KOPT-K1 (cell line): ENCODE measurements around the gene FAM184A.

Source experiments
- H3K27ac ChIP-seq: fragments of 200-600 bp; sonication (generic); 2 replicates; pipeline ENCODE4 v1.5.1; 2016; ENCODE audit warnings: antibody characterized with exemption, mild to moderate bottlenecking, low read depth, low read length; ENCODE audit not compliant: poor library complexity, severe bottlenecking
- H3K36me3 ChIP-seq: fragments of 200-600 bp; sonication (generic); 2 replicates; pipeline ENCODE4 v1.5.1; 2017; ENCODE audit warnings: antibody characterized with exemption, mild to moderate bottlenecking, low read length, moderate library complexity; ENCODE audit not compliant: insufficient read depth
- H3K9me3 ChIP-seq: fragments of 200-600 bp; sonication (generic); 2 replicates; pipeline ENCODE4 v1.5.1; 2017; ENCODE audit warnings: antibody characterized with exemption, low read length, mild to moderate bottlenecking; ENCODE audit not compliant: insufficient read depth, poor library complexity, severe bottlenecking

Gene FAM184A

DNA sequence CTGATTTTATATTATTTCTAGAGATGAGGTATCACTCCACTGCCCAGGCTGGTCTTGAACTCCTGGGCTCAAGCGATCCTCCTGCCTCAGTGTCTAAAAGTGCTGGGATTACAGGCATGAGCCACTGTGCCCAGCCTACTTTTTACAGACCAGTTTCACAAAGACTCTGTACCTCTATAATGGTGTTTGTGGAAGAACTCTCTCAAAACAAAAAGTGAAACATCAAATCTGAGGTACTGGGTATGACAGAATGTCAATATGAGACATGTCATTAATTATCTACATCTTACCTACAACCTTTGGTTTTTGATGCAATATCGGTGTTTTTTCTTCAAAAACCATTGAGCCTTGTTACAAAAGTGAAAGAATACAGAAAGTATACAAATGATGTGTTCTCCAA is 94.1 kb downstream of the FAM184A start:
- no peaks in the 10 kb centered on the region for H3K9me3 ChIP-seq

DNA sequence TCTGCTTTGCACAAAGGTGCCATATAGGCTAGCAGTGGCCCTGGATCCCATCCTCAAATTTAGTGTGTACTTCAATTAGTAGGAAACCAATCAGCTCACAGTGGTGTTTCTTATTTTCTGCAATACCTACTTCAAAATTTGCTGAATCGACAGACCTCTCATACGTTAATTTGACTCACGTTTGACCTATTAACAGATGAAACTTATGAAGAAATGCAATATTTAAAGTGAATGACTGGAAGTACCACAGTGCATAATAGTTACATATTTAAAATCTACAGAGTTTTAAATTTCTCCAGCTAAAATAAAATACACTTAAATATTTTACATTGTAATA is 95.9 kb downstream of the FAM184A start:
- H3K36me3 ChIP-seq = peaks cover 5% of the 10 kb centered on the region; the same call in 1 of the 2 replicates
- no peaks in the 10 kb centered on the region for H3K9me3 ChIP-seq
- no peak overlapping the region for H3K27ac ChIP-seq

More for the DNA sequence above, 94.1 kb downstream of the FAM184A start:
- Histone ChIP-seq H3K27ac (no peak overlapping the region), H3K36me3 (no peaks in the 10 kb centered on the region)

GRCh38 chr6:118981884-118982574 is 96.4 kb downstream of the FAM184A start:
- no peaks in the 10 kb centered on the region for H3K9me3 ChIP-seq
- no peak overlapping the region for H3K27ac ChIP-seq
- H3K36me3 ChIP-seq = peaks cover 5% of the 10 kb centered on the region; the same call in 1 of the 2 replicates

GRCh38 chr6:118980063-118980462 is 98.4 kb downstream of the FAM184A start:
- Histone ChIP-seq H3K9me3 (no peaks in the 10 kb centered on the region), H3K36me3 (peaks cover 5% of the 10 kb centered on the region; the same call in 1 of the 2 replicates), H3K27ac (no peak overlapping the region)

DNA sequence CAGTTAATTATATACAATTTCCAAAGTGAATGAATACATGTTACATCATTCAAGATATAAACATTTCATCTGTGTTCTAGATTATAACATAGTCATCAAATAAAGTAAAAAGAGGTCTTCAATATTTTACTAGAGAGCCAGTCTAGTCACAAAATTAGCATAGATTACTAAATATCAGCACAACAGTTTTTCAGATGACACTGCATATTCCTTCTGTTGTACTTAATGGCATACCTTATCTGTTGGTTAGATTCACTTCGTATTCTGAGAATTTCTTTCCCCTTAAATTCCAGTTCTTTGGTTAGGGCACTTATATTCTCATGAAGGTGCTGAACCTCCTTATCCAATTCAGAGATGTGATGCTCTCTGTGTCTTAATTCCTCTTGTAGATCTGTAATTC is 103.7 kb downstream of the FAM184A start:
- Histone ChIP-seq H3K9me3 (no peaks in the 10 kb centered on the region), H3K36me3 (peaks cover 5% of the 10 kb centered on the region; the same call in 1 of the 2 replicates), H3K27ac (no peak overlapping the region)

DNA sequence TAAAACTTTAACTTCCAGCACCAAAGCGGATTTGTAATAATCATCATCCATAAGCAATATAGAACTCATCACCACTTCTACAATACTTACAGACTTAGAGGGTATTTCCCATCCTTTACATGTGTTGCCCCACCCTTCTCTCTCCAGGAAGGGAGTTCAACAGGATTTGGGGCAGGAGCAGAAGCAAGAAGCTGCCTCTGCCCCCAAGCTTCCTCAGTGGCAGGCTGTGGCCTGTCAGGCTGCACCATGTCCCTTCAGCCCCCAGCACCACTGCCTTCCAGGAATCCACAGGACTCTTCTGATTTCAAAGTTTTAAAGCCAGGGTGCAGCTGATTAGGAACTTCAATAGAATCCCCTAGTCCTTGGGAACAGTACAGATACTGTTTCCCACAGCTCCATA is 106.8 kb downstream of the FAM184A start:
- Histone ChIP-seq H3K27ac (no peak overlapping the region), H3K36me3 (no peaks in the 10 kb centered on the region), H3K9me3 (no peaks in the 10 kb centered on the region)

DNA sequence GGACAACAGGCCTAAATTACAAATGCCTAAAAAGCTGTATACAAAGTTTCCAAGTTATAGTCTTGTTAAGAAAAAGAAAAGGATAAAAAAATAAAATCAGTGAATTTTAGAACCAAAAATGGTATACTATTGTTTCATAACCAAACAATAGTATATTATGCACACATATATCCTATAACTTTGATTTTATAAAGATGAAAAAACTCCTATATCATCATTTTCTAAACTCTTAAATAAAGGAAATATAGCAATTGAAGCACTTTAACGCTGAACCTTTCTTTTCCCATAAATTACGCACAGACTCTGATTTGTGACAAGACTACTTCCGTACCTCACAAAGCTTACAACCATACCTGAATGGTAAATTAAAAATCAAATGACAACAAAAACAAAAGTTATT is 107.6 kb downstream of the FAM184A start:
- H3K36me3 ChIP-seq = no peaks in the 10 kb centered on the region
- no peaks in the 10 kb centered on the region for H3K9me3 ChIP-seq
- H3K27ac ChIP-seq = no peak overlapping the region

DNA sequence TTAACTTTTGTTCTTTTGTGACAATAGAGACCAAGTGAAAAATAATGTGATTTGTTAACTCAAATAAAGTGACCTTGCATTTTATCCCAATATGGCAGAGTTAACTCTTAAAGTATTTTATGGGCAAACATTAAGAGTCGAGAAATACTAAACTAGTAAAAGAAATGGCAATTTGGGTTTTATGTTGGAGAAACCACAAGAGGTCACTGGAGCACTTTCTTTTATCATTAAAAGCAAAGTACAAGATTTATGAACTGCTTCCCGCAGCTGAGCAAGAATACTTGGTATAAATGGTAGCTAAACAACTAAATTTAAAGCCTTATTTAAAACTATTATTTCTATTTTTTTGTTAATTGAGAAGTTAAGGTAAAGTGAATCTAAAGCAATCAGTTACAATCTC is 110.0 kb downstream of the FAM184A start:
- Histone ChIP-seq H3K36me3 (no peaks in the 10 kb centered on the region), H3K9me3 (no peaks in the 10 kb centered on the region), H3K27ac (no peak overlapping the region)

DNA sequence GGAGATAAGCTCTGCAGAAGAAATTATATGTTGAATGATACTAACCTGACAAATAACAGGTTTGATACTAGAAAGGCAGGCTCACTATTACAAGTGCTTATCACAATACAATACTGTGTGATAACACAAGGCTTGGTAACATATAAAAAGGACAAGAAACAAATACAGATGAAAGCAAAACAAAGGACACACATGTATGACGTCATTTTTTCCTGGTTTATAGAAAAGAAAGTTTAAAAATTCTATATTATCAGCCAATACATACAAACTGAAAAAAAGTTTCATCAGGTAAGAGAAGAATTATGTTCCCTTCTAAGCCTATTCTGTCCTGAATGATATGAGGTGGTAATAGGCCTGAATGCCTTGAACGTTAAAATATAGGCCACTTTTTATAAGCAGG is 111.2 kb downstream of the FAM184A start:
- Histone ChIP-seq H3K36me3 (no peaks in the 10 kb centered on the region), H3K9me3 (no peaks in the 10 kb centered on the region), H3K27ac (no peak overlapping the region)

DNA sequence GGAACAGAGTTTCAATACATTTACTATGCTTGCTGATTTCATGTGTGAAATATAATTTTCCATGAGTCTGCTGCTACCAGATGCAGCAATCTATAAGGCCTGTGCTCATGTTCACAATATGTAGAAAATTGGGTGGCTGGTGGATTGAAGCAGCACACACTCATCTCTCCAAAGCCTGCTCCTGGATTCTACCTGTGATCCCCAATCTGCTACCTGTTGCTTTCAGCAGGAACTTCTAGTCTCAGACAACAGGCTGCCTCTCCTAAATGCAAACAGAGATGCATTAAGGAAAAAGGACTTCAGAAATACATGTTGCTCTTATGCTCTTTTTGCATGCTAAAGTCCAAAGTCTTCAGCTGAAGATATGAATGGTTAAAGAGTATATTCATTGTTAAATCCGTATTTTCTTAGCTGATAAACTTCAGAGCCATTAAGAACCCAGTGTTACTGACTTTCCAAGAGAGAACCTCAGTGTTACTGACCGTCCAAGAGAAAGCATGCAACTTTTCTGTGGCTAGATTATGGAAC is 112.6 kb downstream of the FAM184A start:
- no peak overlapping the region for H3K27ac ChIP-seq
- H3K36me3 ChIP-seq = no peaks in the 10 kb centered on the region
- no peaks in the 10 kb centered on the region for H3K9me3 ChIP-seq

DNA sequence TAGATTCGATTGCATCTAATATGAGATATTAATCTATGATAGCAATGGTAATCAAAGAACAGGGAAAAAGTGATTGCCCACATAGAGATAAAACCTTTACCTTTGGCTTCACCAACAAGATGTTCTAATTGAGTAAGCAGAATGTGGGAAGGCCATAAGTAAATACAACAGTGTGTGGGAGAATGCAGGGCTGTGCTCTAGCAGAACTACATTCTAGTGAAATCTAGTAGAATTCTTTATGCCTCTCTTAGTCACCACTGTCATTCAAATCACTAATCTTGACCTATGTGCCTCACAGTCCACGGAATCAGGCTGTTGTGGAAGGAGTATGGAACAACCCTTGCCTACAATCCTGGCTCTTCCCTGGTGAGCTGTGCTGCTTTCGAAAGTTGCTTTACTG is 113.1 kb downstream of the FAM184A start:
- no peaks in the 10 kb centered on the region for H3K9me3 ChIP-seq
- H3K36me3 ChIP-seq = no peaks in the 10 kb centered on the region
- no peak overlapping the region for H3K27ac ChIP-seq

GRCh38 chr6:118963003-118963402 is 115.5 kb downstream of the FAM184A start:
- Histone ChIP-seq H3K27ac (no peak overlapping the region), H3K36me3 (no peaks in the 10 kb centered on the region)

DNA sequence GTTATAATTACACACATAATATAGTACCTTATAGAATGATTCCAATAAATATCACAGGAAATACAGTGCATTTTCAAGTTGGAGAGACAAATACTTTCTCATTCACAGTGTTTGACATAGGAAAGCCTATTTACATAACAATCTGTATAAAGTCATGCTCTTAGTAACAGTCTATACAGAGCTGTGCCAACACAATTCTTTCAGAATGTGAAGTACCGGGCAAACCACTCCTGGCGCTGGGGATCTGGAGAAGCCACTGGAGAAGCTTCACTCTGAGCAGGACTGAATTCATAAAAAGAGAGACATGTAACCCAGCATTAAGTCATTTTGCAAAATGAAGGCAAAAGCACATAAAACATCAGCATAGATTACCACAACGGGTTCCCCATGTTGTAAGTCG is 118.6 kb downstream of the FAM184A start:
- Histone ChIP-seq H3K9me3 (no peaks in the 10 kb centered on the region), H3K36me3 (no peaks in the 10 kb centered on the region), H3K27ac (no peak overlapping the region)

More at GRCh38 chr6:118963003-118963402, 115.5 kb downstream of the FAM184A start:
- no peaks in the 10 kb centered on the region for H3K9me3 ChIP-seq

- Histone ChIP-seq H3K9me3 (no peaks in the 10 kb centered on the region), H3K36me3 (no peaks in the 10 kb centered on the region), H3K27ac (no peak overlapping the region)
Observed at GRCh38 chr6:118953391-118953790, 125.1 kb downstream of the FAM184A start.

DNA sequence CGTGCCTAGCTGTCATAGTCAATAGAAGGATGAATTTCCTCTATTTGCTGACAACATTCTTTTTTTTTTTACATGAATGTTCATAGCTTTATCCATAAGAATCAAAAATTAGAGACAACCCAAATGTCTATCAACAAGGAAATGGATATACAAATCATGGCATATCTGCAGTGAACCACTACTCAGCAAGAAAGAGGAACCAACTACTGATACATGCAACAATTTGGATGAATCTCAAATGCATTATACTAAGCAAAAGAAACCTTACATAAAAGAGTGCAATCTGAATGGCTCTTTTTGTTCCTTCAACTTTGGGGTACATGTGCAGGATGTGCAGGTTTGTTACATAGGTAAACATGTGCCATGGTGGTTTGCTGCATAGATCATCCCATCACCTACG is 125.8 kb downstream of the FAM184A start:
- no peak overlapping the region for H3K27ac ChIP-seq
- H3K36me3 ChIP-seq = no peaks in the 10 kb centered on the region
- H3K9me3 ChIP-seq = no peaks in the 10 kb centered on the region

DNA sequence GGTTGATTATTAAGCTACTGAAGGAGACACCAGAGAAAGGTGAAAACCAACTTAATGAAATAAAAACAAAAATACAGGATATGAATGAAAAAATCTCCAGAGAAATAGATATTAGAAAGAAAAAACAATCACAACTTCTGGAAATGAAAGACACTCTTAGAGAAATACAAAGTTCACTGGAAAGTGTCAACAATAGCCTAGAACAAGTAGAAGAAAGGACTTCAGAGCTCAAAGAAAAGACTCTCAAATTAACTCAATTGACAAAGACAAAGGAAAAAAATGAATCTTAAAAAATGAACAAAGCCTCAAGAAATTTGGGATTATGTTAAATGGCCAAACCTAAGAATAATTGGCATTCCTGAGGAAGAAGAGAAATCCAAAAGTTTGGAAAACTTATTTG is 133.2 kb downstream of the FAM184A start:
- Histone ChIP-seq H3K27ac (no peak overlapping the region), H3K36me3 (no peaks in the 10 kb centered on the region), H3K9me3 (peaks cover 53% of the 10 kb centered on the region)
